Gastrocnemius medialis (tissue), 4 donors: Measurements from ENCODE around the gene TSPAN11. TPM values are rescaled to one million over a fixed set of nuclear protein-coding genes. Genes with fewer than 3 reads are reported as not detected.

Source experiments
- ATAC-seq, 2 donors: fragments of 150-250 bp; one replicate each; pipeline ENCODE4 v1.9.1; 2016
- DNase-seq, 2 donors: peaks; one replicate each; pipeline ENCODE4 v3.0.0-alpha.2; 2019
- H3K27ac ChIP-seq, 4 donors: fragments of 200-600 bp; sonication (generic); 1 replicate in 1 of 4; 2 replicates in 3 of 4; pipeline ENCODE4 v1.5.1; 2016 to 2018; ENCODE audit warnings: mild to moderate bottlenecking in 2 of 4, moderate library complexity in 1 of 4
- H3K27me3 ChIP-seq, 3 donors: fragments of 200-600 bp; sonication (generic) in 2 of 3; 1 replicate in 1 of 3; 2 replicates in 2 of 3; pipeline versions ENCODE4 v1.5.1 to v1.6.0; 2016 to 2019; ENCODE audit warnings: mild to moderate bottlenecking in 1 of 3, moderate library complexity in 1 of 3
- H3K36me3 ChIP-seq, 2 donors: fragments of 200-600 bp; sonication (generic) in 1 of 2; one replicate each; pipeline ENCODE4 v1.5.1; 2017 to 2018
- H3K4me1 ChIP-seq, 2 donors: fragments of 200-600 bp; sonication (generic) in 1 of 2; one replicate each; pipeline ENCODE4 v1.5.1; 2016 to 2017; ENCODE audit warnings: mild to moderate bottlenecking in 2 of 2
- H3K4me3 ChIP-seq, 4 donors: fragments of 200-600 bp; sonication (generic) in 3 of 4; 1 replicate in 1 of 4; 2 replicates in 3 of 4; pipeline ENCODE4 v1.5.1; 2016 to 2019; ENCODE audit warnings: mild to moderate bottlenecking in 2 of 4
- H3K9me3 ChIP-seq, 3 donors: fragments of 200-600 bp; sonication (generic) in 2 of 3; 1 replicate in 1 of 3; 2 replicates in 2 of 3; pipeline ENCODE4 v1.5.1; 2016 to 2019
- CTCF ChIP-seq, 5 experiments: fragments of 450-650 bp in 3 of 5; fragments of 200-600 bp in 2 of 5; sonication (generic) in 2 of 5; IDR thresholded peaks in 4 of 5; conservative IDR thresholded peaks in 1 of 5; 1 replicate in 4 of 5; 2 replicates in 1 of 5; pipeline ENCODE4 v1.5.1; 2016 to 2019; ENCODE audit warnings: antibody characterized with exemption in 5 of 5, mild to moderate bottlenecking in 3 of 5, moderate library complexity in 3 of 5
- POLR2A ChIP-seq, 2 donors: fragments of 450-650 bp; IDR thresholded peaks; one replicate each; pipeline ENCODE4 v1.6.1; 2017; ENCODE audit warnings: antibody characterized with exemption in 2 of 2, mild to moderate bottlenecking in 2 of 2, moderate library complexity in 2 of 2
- in situ Hi-C, 4 donors: fragments of 200-750 bp; cut with MboI; loops; one replicate each; pipeline versions ENCODE4 v1.15.0 to v1.8.0; 2017; ENCODE audit warnings: low sequenced_read_pairs in 4 of 4
- intact Hi-C: fragments of 100-400 bp; cut with DNase I; formaldehyde crosslinking; loops from one replicate; pipeline ENCODE4 v1.15.1; 2023; ENCODE audit warnings: low total_unique reads
- total RNA-seq, 4 donors: library from RNA; depleted of rRNA; stranded (reverse); fragments of >200 nt; gene quantifications; one replicate each; pipeline versions ENCODE4 v1.1.0 to v1.2.3, GENCODE V29; 2016

TSPAN11 gene
- total RNA-seq, 4 donors from 2014 or later = 0.05 to 0.16 (median 0.07) TPM; not detected in 1

GRCh38 chr12:30902001-30902400, 24.5 kb upstream of the TSPAN11 start:
- TF ChIP-seq CTCF (IDR thresholded peaks at IDR 0.05 in 4 of 5, conservative IDR thresholded peaks at IDR 0.05 in 1 of 5) = no peak
- no peak for TF ChIP-seq POLR2A (IDR thresholded peaks at IDR 0.05)
- no peak overlapping the region for H3K4me3 ChIP-seq
- no peak overlapping the region for H3K27ac ChIP-seq
- in situ Hi-C loops (no loop called here), intact Hi-C loops (no loop called here)
- no peaks in the 10 kb centered on the region for H3K4me1 ChIP-seq
- no peaks in the 10 kb centered on the region for H3K27me3 ChIP-seq
- no peaks in the 10 kb centered on the region for H3K36me3 ChIP-seq
- no peak for DNase-seq
- H3K9me3 ChIP-seq = no peaks in the 10 kb centered on the region
- ATAC-seq = no peak

- no peak for DNase-seq
- ATAC-seq = no peak
- Histone ChIP-seq H3K4me1 (no peaks in the 10 kb centered on the region), H3K27ac (no peak overlapping the region), H3K27me3 (no peaks in the 10 kb centered on the region), H3K4me3 (no peak overlapping the region), H3K36me3 (no peaks in the 10 kb centered on the region), H3K9me3 (no peaks in the 10 kb centered on the region)
- TF ChIP-seq POLR2A (IDR thresholded peaks at IDR 0.05) (no peak), CTCF (IDR thresholded peaks at IDR 0.05 in 4 of 5, conservative IDR thresholded peaks at IDR 0.05 in 1 of 5) (no peak)
- in situ Hi-C loops = no loop called here
- intact Hi-C loops = no loop called here
Measured at GRCh38 chr12:30902596-30902995, 24.0 kb upstream of the TSPAN11 start.

- in situ Hi-C loops = no loop called here
- Histone ChIP-seq H3K27me3 (no peaks in the 10 kb centered on the region), H3K36me3 (no peaks in the 10 kb centered on the region), H3K4me3 (no peak overlapping the region), H3K27ac (no peak overlapping the region), H3K9me3 (no peaks in the 10 kb centered on the region), H3K4me1 (peaks cover 0 to 3% of the 10 kb centered on the region in 2 donors)
- DNase-seq = no peak
- no peak for ATAC-seq
- no peak for TF ChIP-seq CTCF (IDR thresholded peaks at IDR 0.05 in 4 of 5, conservative IDR thresholded peaks at IDR 0.05 in 1 of 5)
- intact Hi-C loops = no loop called here
Measured at GRCh38 chr12:30905463-30906009, 21.0 kb upstream of the TSPAN11 start.

GRCh38 chr12:30908076-30908721, 18.3 kb upstream of the TSPAN11 start:
- Histone ChIP-seq H3K4me3 (no peak overlapping the region), H3K4me1 (peaks cover 0 to 3% of the 10 kb centered on the region in 2 donors), H3K27me3 (no peaks in the 10 kb centered on the region), H3K9me3 (no peaks in the 10 kb centered on the region), H3K27ac (no peak overlapping the region), H3K36me3 (no peaks in the 10 kb centered on the region)
- intact Hi-C loops = no loop called here
- no peak for TF ChIP-seq POLR2A (IDR thresholded peaks at IDR 0.05)
- TF ChIP-seq CTCF (IDR thresholded peaks at IDR 0.05 in 4 of 5, conservative IDR thresholded peaks at IDR 0.05 in 1 of 5) = no peak
- DNase-seq (no peak), ATAC-seq (no peak)
- in situ Hi-C loops = no loop called here
